ENCODE results near the gene GRAMD2B.
"Not testable (repeated sequence)": the region's sequence is repeated elsewhere in the genome, so short reads cannot be mapped to it uniquely, and the experiment has no call there.

GRAMD2B gene

DNA sequence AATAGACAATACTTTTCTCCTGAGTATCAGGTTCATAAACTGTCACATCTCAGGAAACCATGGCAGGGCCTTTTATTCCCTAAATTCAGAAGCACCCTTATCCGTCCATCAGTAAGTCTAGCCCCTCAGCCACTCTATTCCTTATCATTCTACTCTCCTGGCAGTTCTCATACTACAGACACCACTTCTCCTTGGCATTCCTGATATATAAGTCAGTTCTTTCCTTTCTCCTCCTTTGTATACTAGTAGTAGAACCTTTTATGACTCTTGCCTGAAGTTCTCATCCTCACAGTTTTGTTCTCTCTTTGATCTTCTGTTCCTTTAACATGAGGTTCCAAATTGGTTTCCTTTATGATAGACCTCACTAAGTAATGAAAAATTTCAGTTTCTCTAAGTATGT lies 29.3 kb downstream of the GRAMD2B start:
- no peak for DNase-seq

GRCh38 chr5:126454081-126454480 lies 30.9 kb downstream of the GRAMD2B start:
- no peak for DNase-seq

GRCh38 chr5:126454535-126454934 lies 31.3 kb downstream of the GRAMD2B start:
- no peak for DNase-seq

DNA sequence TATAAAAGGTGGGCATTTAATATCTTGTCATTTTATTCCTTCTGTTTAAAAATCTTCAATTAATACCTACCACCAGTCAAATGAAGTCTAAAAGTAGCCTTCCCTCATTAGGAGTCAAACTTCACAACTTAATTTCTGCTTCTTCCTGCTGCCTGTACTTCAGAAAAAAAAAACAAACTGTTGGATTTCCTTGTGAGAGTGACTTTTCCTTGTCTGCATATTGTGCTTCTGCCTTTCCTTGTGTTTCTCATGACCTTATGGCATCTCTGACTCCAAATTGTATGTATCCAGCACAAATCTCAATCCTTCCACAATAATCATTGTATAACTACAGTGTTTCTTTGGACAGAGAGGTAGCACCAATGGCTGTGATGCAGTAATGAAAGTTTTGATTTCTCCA lies 32.1 kb downstream of the GRAMD2B start:
- no peak for DNase-seq

- no peak for DNase-seq
These were observed 32.5 kb downstream of the GRAMD2B start for GRCh38 chr5:126455728-126456127.

GRCh38 chr5:126456217-126456820 lies 33.1 kb downstream of the GRAMD2B start:
- no peak for DNase-seq

DNA sequence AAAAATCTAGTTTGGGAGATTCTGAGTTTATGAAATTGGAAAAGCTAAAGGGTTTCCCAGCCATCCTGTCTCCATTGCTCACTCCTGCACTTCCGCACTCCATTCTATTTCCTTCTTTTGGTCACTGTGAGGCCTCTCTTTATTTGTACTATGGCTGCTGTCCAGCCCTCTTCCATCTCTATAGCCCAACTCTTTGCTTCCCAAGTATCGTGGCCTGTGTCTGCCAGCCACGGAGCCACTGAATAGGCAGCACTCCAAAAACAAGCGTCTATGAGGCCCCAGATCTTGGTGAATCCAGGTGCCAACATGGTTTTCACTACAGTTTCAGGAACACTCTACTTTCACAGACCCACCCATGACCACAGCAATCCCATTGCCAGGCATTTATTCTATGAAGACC lies 37.2 kb downstream of the GRAMD2B start:
- DNase-seq = no peak

GRCh38 chr5:126460977-126461376 lies 37.8 kb downstream of the GRAMD2B start:
- DNase-seq = no peak

DNA sequence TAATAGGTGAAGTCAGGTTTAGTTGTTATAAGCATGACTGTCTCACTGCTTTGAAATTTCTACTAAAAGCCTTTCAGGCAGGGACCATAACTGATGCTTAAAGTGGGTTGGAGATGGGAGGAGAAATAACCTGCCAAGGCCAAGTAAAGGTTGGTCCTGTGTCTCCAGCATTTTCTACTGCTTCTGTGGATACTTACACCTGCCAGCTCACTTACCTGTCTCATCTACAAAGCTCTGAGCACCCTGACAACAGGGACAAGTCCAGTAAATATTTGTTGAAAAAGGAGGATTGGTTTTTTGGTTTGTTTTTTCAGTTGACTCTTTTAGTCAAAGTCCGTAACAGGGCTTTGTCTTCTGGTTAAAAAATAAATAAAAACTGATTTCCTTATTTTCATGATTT lies 38.6 kb downstream of the GRAMD2B start:
- no peak for DNase-seq

DNA sequence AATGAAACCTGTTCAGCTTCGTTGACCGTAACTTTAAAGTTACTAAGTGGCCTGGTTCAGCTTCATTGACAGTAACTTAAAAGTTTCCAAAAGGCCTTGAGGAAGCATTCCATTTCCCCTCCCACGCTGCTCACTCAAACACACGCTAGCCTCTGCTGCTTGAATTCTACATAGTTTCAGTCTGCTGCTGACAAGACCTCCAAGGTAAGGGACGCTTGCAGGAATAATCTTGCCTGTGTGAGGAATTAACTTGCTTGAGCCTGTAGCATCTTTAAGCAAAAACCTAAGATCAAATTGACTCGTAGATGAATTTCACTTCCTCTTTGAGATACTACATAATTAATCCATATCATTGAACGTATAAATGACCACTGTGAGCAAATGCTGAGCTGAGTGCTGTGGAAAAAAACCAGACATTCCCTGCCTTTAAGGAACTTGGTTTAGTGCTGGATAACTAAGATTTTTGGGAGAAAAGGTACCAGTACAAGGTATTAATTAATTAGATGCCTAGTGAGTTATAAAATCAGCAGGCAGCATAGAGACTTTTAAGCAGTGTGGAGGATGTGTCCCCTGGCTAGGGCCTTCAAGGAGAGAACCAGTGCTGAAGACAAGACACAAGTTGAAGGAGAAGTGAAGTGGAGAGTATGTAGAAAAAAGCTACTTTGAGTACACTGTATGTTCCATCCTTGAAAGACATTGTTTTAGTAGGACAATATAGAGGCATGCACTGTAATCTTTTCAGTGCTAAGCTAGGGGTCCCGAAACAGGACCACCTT lies 39.2 kb downstream of the GRAMD2B start:
- no peak for DNase-seq

GRCh38 chr5:126464016-126464415 lies 40.8 kb downstream of the GRAMD2B start:
- no peak for DNase-seq

DNA sequence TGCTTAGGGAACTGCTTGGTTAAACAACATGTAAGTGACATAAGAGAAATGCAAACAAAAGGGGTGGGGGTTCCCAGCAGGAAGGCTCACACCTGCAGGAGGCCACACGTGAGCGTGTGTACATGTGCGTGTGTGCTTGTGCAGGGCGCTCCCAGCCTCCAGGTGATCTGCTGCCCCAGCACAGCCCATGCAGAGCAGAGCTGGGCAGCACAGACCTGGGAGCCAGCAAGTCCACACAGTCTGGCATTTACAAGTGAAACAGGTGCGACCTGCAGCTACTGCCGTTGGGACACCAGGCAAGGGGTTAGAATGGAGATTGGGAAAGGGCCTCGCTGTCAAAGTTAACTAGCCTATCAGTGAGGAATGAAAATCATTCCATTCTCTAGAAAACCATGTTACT lies 41.8 kb downstream of the GRAMD2B start:
- peak; percentile 86 for DNase-seq

GRCh38 chr5:126468091-126468490 lies 44.9 kb downstream of the GRAMD2B start:
- DNase-seq = no peak

DNA sequence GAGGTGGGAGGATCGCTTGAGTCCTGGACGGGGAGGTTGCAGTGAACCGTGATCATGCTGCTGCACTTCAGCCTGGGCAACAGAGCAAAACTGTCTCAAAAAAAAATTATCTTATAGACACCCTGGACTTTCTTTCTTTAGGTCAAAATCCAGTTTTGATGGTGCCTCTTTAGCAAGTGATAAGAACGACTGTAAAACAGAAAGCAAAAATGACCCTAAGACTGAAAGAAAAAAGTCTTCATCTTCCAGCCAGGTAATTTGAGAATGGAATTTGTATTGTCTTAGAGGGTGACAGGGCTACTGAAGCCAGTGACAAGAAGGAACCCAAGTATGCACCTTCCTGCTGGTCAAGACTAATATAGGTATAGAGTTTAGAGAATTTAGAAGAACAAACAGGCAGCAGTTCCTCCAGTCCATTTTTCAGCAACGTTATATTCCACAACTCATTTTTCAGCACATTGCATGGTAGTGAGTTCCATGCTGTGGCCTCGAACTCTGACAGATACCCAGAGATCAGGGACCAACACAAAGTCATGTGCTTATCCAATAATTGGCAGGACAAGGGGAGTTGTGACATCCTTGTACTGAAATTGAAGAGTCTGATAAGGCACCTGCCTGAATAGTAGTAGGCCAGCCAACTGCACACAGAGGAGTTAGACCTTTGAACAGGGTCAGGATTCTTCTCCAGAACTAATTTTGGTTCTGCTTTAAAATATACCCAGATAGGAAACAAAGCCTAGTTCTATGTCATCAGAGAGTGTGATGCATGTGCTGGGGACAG lies 46.5 kb downstream of the GRAMD2B start:
- DNase-seq = no peak

GRCh38 chr5:126470529-126470928 lies 47.3 kb downstream of the GRAMD2B start:
- not testable (repeated sequence) for DNase-seq

GRCh38 chr5:126471247-126471646 lies 48.0 kb downstream of the GRAMD2B start:
- no peak for DNase-seq

- DNase-seq = no peak
These were observed 48.8 kb downstream of the GRAMD2B start for GRCh38 chr5:126471875-126472537.

GRCh38 chr5:126472538-126472889 lies 49.3 kb downstream of the GRAMD2B start:
- DNase-seq = no peak

DNA sequence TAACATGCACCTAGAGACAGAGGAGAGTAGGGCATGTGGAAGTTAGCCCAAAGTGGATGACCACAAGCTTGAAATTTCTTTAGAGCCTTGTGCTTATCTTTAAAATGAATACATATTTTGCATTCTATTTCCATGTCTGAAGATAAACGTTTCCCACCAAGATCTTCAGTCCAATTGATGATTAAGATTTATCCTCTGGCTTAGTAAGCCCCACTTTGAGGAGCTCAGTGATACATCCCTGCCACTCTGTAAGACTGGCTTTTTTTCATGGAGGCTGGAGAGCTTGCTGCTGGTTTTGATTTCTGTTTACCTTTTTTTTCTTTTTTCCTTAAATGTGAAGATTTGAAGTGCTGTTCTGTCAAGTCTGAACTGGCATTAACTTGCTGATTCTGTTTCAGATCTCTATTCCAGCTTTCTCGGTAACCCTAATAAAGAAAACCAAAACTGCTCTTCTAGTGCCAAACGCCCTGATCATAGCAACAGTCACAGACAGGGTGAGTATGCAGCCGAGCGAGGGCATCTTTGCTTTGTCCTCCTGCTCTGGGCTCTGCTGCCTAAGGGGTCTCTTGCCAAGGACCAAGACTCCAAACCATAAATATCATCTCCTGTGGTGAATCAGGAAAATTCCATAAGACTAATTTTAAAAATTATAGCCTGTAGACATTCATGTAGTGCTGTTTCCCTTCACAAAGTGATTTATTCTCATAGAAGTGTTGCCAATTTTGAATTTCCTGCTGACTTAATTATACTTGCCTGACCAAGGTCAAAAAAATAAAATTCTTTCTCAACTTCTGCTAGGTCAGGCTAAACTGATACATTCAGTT lies 54.3 kb downstream of the GRAMD2B start:
- DNase-seq = no peak

- no peak for DNase-seq
These were observed 56.6 kb downstream of the GRAMD2B start for GRCh38 chr5:126479810-126480209.

- no peak for DNase-seq
These were observed 57.6 kb downstream of the GRAMD2B start for GRCh38 chr5:126480824-126481223.

DNA sequence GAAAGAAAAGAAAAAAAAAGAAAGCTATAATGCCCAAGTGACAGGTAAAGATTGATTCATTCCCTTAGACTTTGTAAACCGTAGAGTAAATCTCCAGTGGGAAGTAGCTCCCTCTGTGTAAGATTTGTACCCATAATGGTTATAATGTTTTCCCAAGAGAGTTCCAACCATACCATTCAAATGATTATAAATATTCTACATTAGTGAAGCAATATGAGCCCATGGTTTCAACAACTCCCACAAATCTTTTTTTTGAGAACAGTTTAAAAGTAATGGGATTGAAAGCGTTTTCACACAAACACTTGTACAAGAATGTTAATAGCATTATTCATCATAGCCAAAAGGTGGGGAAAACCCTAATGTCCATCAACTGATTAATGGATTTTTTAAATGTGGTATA lies 58.0 kb downstream of the GRAMD2B start:
- no peak for DNase-seq

DNA sequence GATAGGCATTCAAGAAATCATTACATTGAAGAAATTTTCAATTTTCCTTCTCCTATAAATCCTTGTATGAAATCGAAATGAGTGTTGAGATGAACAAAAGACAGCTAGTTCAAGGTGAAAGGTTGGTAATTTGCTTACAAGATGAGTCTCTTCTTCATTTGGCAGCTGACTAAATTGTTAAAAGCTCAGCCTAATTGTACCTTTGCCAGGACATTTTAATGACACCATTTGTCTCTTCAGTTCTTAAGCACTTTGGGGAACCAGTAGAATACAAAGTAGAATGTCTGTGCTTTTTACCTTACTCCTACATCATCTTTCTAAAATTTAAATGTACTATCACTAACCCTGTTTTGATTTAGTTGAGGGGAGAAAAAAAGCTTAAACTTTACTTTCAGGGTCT lies 59.4 kb downstream of the GRAMD2B start:
- DNase-seq = no peak
